Lower leg skin (tissue), 3 donors: ENCODE measurements around the gene ATAD2B.

ENCODE experiments used
- POLR2A ChIP-seq, 2 donors: fragments of 450-650 bp; IDR thresholded peaks; one replicate each; pipeline ENCODE4 v1.6.1; 2016 to 2017; ENCODE audit warnings: antibody characterized with exemption in 2 of 2, mild to moderate bottlenecking in 1 of 2, moderate library complexity in 1 of 2
- TF ChIP-seq, protein P1 (sequence below), 3 donors: fragments of 450-650 bp; IDR thresholded peaks; one replicate each; pipeline ENCODE4 v1.5.1; 2016; ENCODE audit warnings: antibody characterized with exemption in 3 of 3, mild to moderate bottlenecking in 3 of 3, moderate library complexity in 2 of 3

DNA sequence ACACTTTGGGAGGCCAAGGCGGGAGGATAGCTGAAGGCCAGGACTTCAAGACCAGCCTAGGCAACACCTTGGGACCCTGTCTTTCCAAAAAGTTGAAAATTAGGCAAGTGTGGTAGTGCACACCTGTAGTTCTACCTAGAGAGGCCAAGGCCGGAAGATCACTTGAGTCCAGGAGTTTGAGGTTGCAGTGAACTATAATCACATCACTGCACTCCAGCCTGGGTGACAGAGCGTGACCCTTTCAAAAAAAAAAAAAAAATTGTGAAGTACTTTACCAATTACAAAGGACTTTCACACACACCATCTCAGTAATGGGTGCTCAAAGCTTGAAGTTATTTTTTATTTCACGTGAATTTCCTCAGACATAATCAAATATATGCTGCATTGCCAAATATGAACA is 65.0 kb downstream of the ATAD2B start:
- TF ChIP-seq, protein P1, sequence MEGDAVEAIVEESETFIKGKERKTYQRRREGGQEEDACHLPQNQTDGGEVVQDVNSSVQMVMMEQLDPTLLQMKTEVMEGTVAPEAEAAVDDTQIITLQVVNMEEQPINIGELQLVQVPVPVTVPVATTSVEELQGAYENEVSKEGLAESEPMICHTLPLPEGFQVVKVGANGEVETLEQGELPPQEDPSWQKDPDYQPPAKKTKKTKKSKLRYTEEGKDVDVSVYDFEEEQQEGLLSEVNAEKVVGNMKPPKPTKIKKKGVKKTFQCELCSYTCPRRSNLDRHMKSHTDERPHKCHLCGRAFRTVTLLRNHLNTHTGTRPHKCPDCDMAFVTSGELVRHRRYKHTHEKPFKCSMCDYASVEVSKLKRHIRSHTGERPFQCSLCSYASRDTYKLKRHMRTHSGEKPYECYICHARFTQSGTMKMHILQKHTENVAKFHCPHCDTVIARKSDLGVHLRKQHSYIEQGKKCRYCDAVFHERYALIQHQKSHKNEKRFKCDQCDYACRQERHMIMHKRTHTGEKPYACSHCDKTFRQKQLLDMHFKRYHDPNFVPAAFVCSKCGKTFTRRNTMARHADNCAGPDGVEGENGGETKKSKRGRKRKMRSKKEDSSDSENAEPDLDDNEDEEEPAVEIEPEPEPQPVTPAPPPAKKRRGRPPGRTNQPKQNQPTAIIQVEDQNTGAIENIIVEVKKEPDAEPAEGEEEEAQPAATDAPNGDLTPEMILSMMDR (IDR thresholded peaks at IDR 0.05), result no peak
- TF ChIP-seq POLR2A (IDR thresholded peaks at IDR 0.05), result no peak
